Psoas muscle (tissue), 8 donors: Measurements from ENCODE around the gene DCTN3. TPM values are rescaled to one million over a fixed set of nuclear protein-coding genes. Genes with fewer than 3 reads are reported as not detected.

Experiments
- ATAC-seq, 4 donors: fragments of 200-7000 bp; cut with Tn5 transposase; one replicate each; pipeline ENCODE4 v1.9.1; 2020; ENCODE audit warnings: moderate library complexity in 3 of 4, mild to moderate bottlenecking in 2 of 4
- DNase-seq, 2 donors: peaks; one replicate each; pipeline ENCODE4 v3.0.0-alpha.2; 2020
- H3K27ac ChIP-seq: fragments of 200-600 bp; one replicate; pipeline ENCODE4 v1.8.0; 2022
- H3K27me3 ChIP-seq, 3 donors: fragments of 200-600 bp in 1 of 3; one replicate each; pipeline versions ENCODE4 v1.6.1 to v1.8.0; 2013 to 2022; ENCODE audit warnings: low read length in 2 of 3, mild to moderate bottlenecking in 2 of 3, moderate library complexity in 1 of 3; ENCODE audit not compliant: insufficient read depth in 3 of 3
- H3K36me3 ChIP-seq, 2 donors: fragments of 200-600 bp in 1 of 2; one replicate each; pipeline versions ENCODE4 v1.6.1 to v1.8.0; 2013 to 2022; ENCODE audit warnings: low read depth in 1 of 2, mild to moderate bottlenecking in 1 of 2, moderate library complexity in 1 of 2; ENCODE audit not compliant: insufficient read depth in 1 of 2
- H3K4me1 ChIP-seq: fragments of 200-600 bp; one replicate; pipeline ENCODE4 v1.8.0; 2022
- H3K4me3 ChIP-seq: fragments of 200-600 bp; one replicate; pipeline ENCODE4 v1.8.0; 2022; ENCODE audit warnings: mild to moderate bottlenecking
- H3K9me3 ChIP-seq: fragments of 200-600 bp; one replicate; pipeline ENCODE4 v1.8.0; 2022
- CTCF ChIP-seq: fragments of 200-600 bp; IDR thresholded peaks from one replicate; pipeline ENCODE4 v1.8.0; 2022; ENCODE audit warnings: antibody characterized with exemption
- WGBS, 3 donors: extraction: QIAGEN DNeasy Blood & Tissue Kit; methylation state at CpG; one replicate each; pipeline versions ENCODE4 v1.1.6 to v1.1.7; 2013; 5-methylcytosine and 5-hydroxymethylcytosine counted together
- intact Hi-C, 2 donors: fragments of 100-400 bp; cut with DNase I; formaldehyde crosslinking; loops; one replicate each; pipeline versions ENCODE4 v1.11.0 to v1.14.2; 2022
- polyA plus RNA-seq, 3 donors: library from polyadenylated mRNA; stranded (reverse); fragments of 200-250 nt; gene quantifications; one replicate each; pipeline ENCODE4 v1.2.3, GENCODE V29; 2013
- total RNA-seq, 4 donors: library from RNA; stranded (reverse); fragmentation: NEBNext Ultra II Directional in 2 of 4; extraction: Animal tissue kit (Norgen Biotek cat#: 25700) in 2 of 4; gene quantifications; one replicate each; pipeline versions ENCODE4 v1.2.1 to v1.2.4, GENCODE V29; 2021 to 2023
- donor health status: healthy with polysubstance abuse.
- donor health status: DM: no; HTN: no; CAD: no; lungs with moderate emphysema.
- donor health status: Bipolar disorder and iron deficiency.
- donor health status: healthy.
- donor health status: DM: yes; HTN: yes; CAD: no.
- donor health status: DM: no; HTN: no; CAD: no.
- donor health status: DM: no; HTN: no; CAD: no.
- donor health status: DM: yes; HTN: yes; CAD: no.

DCTN3 gene
- total and polyA plus RNA-seq, 7 donors = 52.7 to 109 (median 95.8) TPM

- peaks cover 8% of the 10 kb centered on the region for H3K4me1 ChIP-seq
- TF ChIP-seq CTCF = no peak
- H3K27ac ChIP-seq = no peak overlapping the region
- no peaks in the 10 kb centered on the region for H3K27me3 ChIP-seq
- DNase-seq (no peak), ATAC-seq (no peak)
- H3K36me3 ChIP-seq = peaks cover 0 to 23% of the 10 kb centered on the region in 2 donors
- no peaks in the 10 kb centered on the region for H3K9me3 ChIP-seq
- H3K4me3 ChIP-seq = no peak overlapping the region
- intact Hi-C loops = loop anchor here in 1 of 2 donors (2.0 kb wide), 1 partner anchor 40 kb away; no protein-coding TSS in a partner anchor
Measured at GRCh38 chr9:34663303-34663605, 43.0 kb upstream of the DCTN3 start.

GRCh38 chr9:34662526-34663302, 42.4 kb upstream of the DCTN3 start, which contains the start of gene CCL27:
CCL27 (minus strand) TSS chr9:34662657; CDS start chr9:34662633, 24 bp downstream.
- H3K9me3 ChIP-seq = no peaks in the 10 kb centered on the region
- intact Hi-C loops = loop anchor here in 1 of 2 donors (2.0 kb wide), 1 partner anchor 40 kb away; no protein-coding TSS in a partner anchor
- H3K4me3 ChIP-seq = no peak within 1 kb of the TSS
- 80 to 88% (median 88%) methylated on average over 4 of the region's 4 CpGs for WGBS, 3 donors
- no peak for TF ChIP-seq CTCF
- H3K27ac ChIP-seq = no peak within 1 kb of the TSS
- no peak for ATAC-seq
- no peak for DNase-seq
- H3K4me1 ChIP-seq = peaks cover 8% of the 10 kb centered on the region
- no peaks in the 10 kb centered on the region for H3K27me3 ChIP-seq
- peaks cover 0 to 18% of the 10 kb centered on the region in 2 donors for H3K36me3 ChIP-seq

- no peaks in the 10 kb centered on the region for H3K27me3 ChIP-seq
- H3K27ac ChIP-seq = no peak overlapping the region
- peaks cover 9% of the 10 kb centered on the region for H3K4me1 ChIP-seq
- no peak overlapping the region for H3K4me3 ChIP-seq
- 87 to 92% (median 90%) methylated on average over 8 of the region's 8 CpGs for WGBS, 3 donors
- no peaks in the 10 kb centered on the region for H3K9me3 ChIP-seq
- H3K36me3 ChIP-seq = peaks cover 0 to 18% of the 10 kb centered on the region in 2 donors
- ATAC-seq (no peak), DNase-seq (no peak)
- TF ChIP-seq CTCF = no peak
- intact Hi-C loops = no loop called here
Measured at GRCh38 chr9:34659592-34660253, 39.4 kb upstream of the DCTN3 start.

DNA sequence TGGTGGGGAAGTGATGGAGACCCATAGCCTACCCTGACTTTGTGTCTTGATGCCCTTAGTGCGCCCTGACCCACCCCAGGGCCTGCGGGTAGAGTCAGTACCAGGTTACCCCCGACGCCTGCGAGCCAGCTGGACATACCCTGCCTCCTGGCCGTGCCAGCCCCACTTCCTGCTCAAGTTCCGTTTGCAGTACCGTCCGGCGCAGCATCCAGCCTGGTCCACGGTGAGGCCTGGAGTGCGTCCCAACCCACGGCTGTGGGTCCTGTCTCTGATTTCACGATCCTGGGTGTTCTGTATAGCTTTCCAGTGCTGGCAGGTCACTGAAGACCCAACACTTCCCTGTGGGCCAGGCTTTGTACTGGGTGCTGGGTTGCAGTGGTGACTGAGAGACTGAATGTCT, 38.2 kb upstream of the DCTN3 start:
- no peaks in the 10 kb centered on the region for H3K27me3 ChIP-seq
- no peak for TF ChIP-seq CTCF
- intact Hi-C loops = no loop called here
- no peak for DNase-seq
- no peak overlapping the region for H3K4me3 ChIP-seq
- ATAC-seq = no peak
- H3K27ac ChIP-seq = no peak overlapping the region
- H3K4me1 ChIP-seq = peaks cover 17% of the 10 kb centered on the region
- no peaks in the 10 kb centered on the region for H3K9me3 ChIP-seq
- 71 to 83% (median 78%) methylated on average over 14 of the region's 14 CpGs for WGBS, 3 donors
- peaks cover 0 to 18% of the 10 kb centered on the region in 2 donors for H3K36me3 ChIP-seq
